ENCODE results near the gene TRIM9.

- TF ChIP-seq CTCF (IDR thresholded peaks at IDR 0.05) (no peak), POLR2A (IDR thresholded peaks at IDR 0.05) (no peak)
Measured at GRCh38 chr14:50974118-50974517, 120.8 kb downstream of the TRIM9 start.
